ENCODE results near the gene PHF21A.
"Not testable (repeated sequence)": the region's sequence is repeated elsewhere in the genome, so short reads cannot be mapped to it uniquely, and the experiment has no call there.

PHF21A gene

DNA sequence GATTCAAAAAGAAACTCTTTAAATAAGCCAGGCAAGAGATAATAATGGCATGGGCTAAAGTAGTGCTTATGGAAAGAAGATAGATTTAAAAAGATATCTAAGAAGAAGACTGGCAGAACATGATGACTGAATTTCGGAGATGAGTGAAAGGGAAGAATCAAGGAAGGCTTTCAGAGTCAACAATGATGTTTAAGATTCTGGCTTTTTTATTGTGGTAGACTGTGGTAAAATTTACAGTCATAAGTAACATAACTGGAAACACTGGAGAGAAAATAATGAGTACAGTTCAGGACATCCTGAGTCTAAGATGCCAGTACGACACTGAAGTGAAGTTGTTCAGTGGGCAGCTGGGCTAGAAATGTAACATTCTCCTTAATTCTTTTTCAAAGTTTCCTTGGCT is 85.2 kb downstream of the PHF21A start:
- no peak for DNase-seq (ENCODE audit: low read depth, low spot score)

DNA sequence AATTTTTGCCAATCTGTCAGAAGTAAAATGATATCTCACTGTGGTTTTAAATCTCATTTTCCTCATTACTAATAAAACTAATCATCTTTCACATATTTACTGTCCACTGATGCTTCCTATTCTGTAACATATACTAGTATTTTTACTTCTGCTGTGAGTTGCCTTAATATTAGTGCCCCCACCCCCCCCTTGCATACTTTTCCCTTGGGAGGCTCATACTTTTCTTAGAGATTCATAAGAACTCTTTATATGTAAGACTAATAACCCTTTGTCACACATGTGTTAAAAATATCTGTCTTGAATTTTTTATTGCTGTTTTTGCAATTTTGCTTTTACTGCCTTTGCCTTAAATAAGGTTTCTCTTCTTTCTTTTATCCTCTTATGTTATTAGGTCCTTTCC is 87.2 kb downstream of the PHF21A start:
- no peak for DNase-seq (ENCODE audit: low read depth, low spot score)

DNA sequence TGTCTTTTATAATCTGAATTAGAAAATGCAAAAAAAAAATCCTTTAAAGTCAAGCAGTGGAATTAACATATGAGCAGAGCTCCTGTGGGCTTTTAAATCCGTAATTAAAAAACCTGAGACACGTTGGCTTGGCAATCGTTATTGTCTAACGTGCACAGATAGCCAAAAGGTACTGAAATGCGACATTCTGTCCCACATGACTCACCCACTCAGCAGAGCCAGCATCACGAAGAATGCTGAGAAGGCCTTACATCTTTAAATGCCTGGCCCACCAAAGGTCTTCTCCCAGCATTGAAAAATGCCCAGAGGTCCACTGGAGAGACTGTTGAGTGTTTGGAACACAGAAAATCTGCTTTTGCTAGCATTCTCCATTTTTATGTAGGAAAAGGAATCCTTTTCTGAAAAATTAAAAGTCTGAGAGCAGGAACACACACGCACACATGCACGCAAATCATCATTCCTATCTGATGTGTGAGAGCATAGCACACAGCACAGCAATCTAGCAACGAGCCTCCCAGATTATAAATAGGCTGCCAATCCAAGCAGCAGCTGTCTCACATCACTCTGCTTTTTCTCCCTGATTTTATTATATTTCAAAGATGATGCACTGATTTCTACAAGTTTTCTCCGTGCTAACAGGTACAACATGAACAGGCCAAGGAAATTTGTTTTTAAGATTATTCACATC is 94.5 kb downstream of the PHF21A start:
- DNase-seq (ENCODE audit: low read depth, low spot score): no peak

DNA sequence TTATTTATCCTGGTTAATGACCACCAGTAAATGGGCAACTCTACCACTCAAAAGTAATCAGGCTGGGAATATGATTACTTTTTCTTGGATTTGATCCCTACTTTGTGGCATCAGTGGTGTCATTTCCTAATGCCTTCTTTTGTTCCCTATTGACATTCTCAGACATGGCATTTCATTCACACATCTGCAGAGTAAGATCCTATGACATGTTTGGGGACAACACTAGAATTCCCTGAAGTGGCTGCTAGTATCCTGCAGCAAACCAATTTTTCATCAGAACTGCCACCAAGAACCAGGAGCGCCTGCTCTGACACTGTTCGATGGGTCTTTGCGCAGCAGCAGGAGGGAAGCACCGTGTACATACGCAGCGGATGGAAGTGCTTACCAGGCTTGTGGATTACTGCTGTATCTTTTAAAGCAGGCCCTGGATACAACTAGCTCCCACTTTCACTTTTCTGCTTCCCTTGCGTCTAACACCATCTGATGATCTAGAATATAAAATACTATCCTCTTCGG is 101.1 kb downstream of the PHF21A start:
- DNase-seq (ENCODE audit: low read depth, low spot score): no peak

DNA sequence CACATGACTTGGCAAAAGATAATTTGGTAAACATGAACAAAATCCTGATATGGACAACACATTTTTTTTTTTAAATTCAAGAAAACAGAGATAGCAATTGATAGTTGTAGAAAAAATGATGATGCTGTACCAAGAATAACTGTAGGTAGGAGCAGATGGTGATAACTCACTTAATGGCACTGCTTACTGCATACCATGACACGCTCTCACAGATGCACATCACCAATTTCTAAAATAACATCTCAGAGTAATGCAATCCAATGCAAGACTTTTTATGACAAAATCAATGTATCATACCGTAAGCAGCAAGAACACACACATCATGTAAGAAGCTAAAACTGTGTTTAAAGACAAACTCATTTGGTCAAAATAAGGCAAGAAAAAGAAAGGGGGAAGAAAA is 102.6 kb downstream of the PHF21A start:
- no peak for DNase-seq (ENCODE audit: low read depth, low spot score)

DNA sequence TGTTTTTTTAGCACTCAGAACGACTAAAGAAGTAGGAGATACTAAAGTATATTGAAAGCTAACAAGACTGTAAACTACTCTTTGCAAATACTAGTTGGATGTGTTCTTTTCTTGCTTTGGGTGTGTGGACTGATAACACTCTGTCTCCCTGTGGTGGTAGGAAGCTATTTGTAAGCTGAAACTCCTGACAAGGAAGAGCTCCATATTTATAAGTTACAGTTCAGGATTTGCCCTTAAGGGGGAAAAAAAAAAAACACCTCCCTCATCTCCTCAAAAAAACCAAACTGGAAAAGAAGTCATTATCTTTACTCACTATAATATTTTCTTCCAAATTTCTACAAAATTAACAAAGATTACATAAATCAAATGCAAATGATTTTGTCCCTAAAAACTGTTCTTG is 103.9 kb downstream of the PHF21A start:
- DNase-seq (ENCODE audit: low read depth, low spot score): no peak

DNA sequence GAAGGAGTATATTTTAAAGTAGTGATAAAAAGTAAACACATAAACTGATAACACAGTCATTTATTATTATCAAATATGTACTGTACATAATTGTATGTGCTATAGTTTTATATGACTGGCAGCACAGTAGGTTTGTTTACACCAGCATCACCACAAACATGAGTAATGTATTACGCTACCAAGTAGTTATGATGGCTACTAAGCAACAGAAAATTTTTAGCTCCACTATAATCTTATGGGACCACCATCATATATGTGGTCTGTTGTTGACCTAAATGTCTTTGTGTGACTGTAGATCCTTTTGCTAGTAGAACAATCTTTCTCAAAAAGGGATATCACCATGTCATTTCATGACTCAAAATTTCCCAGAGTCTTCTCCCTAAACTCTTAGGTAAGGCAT is 105.3 kb downstream of the PHF21A start:
- DNase-seq (ENCODE audit: low read depth, low spot score): no peak

DNA sequence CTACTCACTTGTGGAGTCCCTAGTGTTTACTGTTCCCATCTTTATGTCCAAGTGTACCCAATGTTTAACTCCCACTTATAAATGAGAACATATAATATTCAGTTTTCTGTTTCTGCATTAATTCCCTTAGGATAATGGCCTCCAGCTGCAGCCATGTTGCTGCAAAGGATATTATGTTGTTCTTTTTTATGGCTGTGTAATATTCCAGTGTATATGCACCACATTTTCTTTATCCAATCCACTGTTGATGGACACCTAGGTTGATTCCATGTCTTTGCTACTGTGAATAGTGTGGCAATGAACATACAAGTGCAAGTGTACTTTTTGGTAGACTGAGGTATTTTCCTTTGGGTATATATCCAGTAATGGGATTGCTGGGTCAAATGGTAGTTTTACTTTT is 107.1 kb downstream of the PHF21A start:
- DNase-seq (ENCODE audit: low read depth, low spot score): not testable (repeated sequence)

DNA sequence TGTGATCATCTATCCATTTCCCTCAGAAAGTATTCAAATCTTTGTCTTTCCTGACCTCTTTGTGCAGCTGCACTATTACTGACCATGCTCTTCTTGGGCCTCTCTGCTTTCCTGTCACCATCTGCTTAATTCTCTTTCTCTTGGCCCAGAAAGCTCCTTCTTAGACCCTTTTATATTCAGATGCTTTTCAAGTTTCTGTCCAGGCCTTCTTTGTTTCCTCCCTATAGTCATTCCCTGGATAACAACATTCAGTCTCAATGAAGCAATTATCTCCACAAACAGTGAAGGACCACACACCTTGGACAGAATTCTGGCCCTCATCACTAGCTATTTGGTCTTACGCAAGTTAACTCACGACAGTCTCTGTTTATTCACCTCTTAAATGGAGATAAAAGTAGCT is 109.1 kb downstream of the PHF21A start:
- no peak for DNase-seq (ENCODE audit: low read depth, low spot score)

DNA sequence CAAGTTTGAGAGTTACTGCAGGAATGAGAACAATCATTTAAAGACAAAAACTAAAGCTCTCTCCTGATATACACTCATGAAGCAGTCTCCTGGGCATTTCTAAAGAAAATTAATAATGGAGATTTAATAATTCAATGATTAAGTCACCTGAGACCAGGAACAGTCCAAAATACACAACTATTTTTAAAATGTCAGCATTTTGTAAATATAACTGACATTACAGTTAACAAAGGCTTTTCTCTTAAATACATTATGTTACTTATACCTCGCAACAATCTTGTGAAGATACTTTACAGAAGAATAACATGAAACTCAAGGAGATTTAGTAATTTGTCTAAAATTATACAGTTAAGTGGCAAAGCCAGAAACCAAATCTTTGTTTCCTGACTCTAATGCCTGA is 111.2 kb downstream of the PHF21A start:
- DNase-seq (ENCODE audit: low read depth, low spot score): no peak

DNA sequence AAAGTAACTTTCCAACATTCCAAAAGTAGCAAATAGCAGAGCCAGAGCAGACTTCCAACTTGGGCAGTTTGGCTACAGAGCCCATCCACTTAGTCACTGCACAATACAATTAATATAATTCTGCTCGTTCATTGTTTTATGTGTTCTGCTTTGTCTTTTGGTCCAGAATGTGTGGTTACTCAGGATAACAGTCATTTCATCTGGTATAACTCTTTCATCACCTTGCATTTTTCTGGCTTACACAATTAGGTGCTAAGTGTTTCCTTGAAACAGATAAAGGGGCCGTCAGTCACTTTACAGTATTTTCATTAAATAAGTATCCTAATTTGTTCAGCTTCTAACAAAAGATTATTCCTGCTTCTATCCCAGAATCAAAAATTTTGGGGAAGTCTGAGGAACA is 111.6 kb downstream of the PHF21A start:
- no peak for DNase-seq (ENCODE audit: low read depth, low spot score)

DNA sequence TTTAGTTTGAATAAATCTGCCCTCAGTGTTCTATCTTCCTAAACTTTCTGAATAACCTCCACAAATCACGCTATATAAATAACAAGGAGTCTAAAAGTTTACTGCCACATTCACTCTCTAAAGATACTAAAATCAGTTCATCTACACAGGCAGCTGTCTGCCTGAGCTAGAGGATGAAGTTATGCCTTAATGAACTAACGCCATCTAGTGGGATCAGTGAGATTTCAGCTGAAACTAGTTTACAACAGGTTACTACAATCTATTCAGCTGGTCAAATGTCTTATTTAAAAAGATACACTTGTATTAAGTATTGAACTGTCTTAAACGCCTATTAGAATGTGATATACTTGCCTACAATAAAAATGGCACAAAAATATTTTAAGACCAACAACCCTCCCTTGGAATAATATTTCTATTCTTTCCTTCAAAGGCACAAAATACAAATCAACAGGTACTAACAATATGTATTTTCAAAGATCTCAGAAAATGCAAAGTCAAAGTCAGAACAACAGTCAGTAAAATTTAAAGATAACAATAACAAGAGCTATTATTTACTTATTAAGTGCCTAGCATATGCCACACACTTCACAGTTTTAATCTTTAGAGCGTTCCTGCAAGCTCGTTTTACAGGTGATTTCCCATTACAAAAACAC is 114.7 kb downstream of the PHF21A start:
- no peak for DNase-seq (ENCODE audit: low read depth, low spot score)

DNA sequence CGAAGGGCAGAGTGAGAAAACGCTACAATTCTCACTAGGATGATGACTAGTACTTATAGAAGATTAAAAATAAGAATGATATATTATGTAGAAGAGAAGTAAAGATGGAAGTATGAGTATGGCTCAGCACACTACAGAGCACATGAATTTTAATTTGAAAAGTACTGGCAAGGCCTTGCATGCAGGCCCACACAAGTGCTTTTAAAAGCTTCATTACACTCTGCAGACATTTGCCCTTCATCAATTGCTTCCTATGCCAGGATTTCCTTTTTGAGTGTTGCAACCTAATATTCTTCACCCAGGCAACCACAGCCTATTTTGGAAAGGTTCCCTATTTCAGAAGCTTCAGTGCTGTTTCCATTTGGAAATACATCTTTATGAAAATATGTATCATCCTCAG is 117.7 kb downstream of the PHF21A start:
- DNase-seq (ENCODE audit: low read depth, low spot score): no peak

DNA sequence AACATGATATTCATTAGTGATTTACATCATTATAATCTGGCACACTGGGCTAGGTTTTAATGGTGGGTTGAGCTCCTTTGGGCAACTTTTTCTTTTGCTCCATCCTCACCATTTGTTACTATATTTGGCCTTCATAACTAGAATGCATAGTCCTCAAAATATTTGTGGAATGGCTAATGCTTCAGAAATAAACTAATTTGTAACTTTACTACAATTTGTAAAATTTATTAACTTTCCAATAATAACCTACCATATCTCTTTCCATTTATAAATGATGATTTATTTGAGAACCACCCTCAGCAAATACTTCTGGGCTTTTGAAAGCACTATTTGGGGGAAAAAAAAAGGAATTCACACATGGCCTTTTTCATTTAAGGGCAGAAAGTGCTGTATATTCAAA is 119.1 kb downstream of the PHF21A start:
- DNase-seq (ENCODE audit: low read depth, low spot score): no peak

DNA sequence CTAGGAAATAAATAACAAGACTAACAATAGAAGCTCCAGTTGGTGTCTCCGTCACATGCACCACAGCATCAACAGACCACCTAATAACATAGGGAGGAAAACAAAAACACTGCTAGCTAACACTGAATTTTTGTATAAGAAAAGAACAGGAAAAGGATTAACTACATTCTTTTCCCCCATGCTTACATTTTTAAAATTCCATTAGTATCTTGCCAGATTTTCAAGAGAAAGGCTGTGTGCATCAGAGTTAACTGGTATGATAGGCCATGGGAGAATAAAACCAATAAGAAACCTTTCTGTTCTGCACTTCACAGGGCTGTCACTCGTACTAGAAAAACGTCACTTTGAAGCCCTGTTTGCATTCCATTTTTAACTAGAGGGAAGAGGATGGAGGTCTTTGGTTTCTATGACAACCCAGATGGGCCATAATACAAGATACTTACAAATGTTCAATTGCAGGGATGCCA is 119.8 kb downstream of the PHF21A start:
- DNase-seq (ENCODE audit: low read depth, low spot score): no peak

DNA sequence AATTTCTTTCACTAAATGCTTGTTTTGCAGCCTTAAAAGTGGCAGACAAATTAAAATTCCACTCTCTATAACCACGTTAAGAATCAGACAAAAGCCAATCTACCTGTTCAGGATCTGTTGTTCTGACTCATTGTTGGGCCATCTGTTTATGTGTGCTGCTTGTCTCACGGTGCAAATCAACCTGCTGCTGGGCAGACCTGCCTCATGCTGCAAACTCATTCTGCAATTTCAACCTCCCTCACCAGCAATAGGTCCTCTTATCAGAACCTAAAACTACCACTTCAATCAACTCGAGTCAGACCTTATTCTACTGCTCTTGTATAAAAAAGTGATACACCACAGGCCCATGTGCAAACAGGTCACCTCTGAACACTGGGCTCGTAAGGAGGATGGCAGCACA is 123.7 kb downstream of the PHF21A start:
- DNase-seq (ENCODE audit: low read depth, low spot score): no peak

DNA sequence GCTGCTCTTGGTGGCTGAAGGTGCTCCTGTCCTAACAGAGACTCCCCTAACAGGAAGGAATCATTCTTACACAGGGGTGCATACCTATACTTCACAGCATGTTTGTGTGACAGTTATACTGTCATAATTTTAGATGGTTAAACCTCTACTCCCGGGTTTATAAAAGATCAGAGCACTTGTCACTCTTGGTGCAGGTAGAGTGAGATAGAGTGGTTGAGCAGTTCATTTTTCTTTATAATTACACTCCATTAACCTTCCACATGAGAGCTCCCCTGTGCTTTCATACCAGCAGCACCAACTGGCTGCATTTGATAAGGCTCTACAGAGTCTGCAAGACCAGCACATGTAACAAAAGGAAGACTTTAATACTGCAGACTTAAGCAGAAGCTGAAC is 125.9 kb downstream of the PHF21A start:
- no peak for DNase-seq (ENCODE audit: low read depth, low spot score)

DNA sequence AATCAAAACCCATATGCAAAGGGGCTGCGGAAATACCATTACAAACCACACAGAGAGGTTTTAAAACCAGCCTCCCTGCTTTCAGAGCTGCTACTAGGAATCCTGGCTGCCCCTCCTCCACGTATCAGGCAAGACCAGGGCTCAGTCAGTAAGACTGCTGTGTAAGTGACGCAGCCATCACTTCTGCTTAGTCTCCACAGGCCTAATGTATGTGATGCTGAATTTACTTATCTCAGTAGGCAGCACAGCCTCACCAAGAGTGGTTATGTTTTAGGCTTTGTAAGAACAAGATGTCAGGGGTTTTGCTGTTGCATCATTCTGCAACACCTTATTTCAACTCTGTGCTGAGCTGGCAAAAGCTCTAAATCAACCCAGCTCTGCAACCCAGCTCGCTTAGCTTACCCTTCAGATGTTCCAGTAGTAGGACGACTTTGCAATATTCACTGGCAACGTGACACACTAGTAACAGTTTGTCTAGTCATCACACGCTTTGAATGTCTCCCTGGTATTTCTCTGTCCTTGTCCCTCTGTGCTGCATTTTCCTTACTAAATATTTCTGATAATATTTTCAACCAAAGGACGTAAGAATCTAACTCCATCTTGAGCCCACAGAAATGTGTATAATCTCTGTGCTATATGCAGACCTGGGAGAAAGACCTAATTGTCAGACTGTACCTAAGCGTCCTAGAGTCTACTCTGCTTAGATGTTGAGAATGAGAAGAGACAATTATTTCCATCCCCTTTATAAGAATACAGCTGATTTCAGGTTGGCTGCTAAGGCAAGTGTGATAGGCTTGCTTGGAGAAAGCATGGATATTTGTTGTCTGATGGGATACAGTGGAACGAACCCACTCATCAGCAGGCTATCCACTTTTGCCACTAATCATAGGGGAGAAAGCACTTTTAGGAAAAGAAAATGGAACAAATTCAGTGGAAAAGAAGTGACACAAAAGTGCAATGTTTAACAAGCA is 126.6 kb downstream of the PHF21A start:
- DNase-seq (ENCODE audit: low read depth, low spot score): no peak

DNA sequence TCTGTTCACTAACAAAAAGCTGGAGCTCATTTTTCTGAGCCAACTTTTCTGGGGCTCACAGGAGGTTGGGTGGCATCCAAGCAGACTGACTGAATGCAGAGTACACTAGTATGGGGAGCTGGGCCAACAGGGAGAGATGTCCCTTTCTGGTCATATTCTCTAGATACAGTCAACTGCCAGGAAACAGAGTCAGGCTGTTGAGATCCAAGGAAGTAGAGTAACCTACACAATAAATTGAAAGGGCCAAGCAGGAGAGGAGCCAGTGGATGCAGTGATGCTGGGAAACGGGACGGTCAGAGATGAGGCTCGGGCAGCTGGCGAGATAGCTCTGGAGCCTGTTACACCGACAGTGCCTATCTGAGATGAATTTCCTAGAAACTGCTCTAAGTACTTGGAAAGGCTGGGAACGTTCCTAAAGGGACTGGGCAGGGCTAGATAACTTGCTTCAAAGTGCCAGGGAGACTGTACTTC is 127.7 kb downstream of the PHF21A start:
- DNase-seq (ENCODE audit: low read depth, low spot score): no peak

DNA sequence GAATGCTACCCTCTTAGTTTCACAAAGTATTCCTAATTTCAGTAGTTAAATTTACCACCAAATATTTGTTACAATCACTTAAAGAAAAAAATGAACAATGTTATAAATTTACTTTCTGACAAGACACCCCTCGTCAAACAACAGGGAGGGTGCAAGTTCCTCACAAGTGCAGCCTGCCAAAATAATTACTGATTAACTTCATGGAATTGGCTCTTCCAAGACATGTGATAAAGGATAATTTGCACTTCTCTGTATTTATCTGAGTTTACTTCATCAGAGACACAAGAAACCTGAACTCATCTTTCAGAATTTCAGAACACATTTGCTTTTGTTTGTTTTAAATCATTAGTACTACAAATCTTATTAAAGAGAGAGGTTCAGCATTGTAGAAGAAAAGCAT is 132.3 kb downstream of the PHF21A start:
- no peak for DNase-seq (ENCODE audit: low read depth, low spot score)

DNA sequence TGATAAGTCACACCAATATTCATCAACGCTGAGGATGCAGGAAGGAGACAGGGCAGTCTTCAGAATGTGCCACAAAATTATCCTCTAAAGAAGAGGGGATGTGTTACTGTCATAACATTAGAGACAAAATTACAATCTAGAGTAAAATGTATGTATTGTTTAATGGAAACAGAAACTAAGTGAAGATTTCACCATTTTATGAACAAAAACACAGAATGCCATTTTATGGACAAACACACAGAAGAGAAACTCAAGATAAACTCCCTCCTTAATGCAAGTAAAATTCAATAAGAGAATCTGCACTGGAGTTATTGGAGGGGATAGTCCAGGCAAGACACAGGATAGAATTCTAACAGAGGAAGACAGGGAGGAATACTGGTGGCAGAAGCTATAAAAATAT is 136.0 kb downstream of the PHF21A start:
- DNase-seq (ENCODE audit: low read depth, low spot score): no peak

DNA sequence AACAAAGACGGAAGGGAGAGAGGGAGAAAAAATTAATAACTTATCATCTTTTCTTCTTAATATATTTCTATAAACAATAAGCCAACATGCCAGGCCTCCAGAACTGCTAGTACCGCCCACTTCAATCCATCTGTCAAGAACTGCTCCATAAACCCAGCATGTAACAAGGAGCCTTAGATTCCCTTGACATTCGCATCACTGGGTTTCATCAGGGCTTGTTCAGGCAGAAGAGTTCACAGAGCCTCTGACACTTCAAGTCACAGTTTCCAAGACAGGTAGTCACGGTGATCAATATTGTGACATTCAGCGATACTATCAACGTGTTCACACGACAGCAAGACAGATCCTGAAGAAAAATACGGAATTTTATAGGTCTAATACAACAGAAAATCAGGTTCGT is 137.1 kb downstream of the PHF21A start:
- DNase-seq (ENCODE audit: low read depth, low spot score): no peak

Data from activated naive CD8-positive, alpha-beta T cell treated with anti-CD3 and anti-CD28 coated beads, Interleukin-2, amount 50 U/mL, for 16 hours (primary cell).